Right lobe of liver (tissue), 6 donors: Measurements from ENCODE around the gene SSTR3. TPM values are rescaled to one million over a fixed set of nuclear protein-coding genes. Genes with fewer than 3 reads are reported as not detected.

Experiments used
- ATAC-seq, 4 donors: fragments of 200-7000 bp; cut with Tn5 transposase; one replicate each; pipeline ENCODE4 v1.9.1; 2020; ENCODE audit warnings: mild to moderate bottlenecking in 4 of 4, moderate library complexity in 4 of 4
- DNase-seq, 3 donors: peaks; one replicate each; pipeline ENCODE4 v3.0.0-alpha.2; 2020
- H3K27ac ChIP-seq, 3 donors: fragments of 200-600 bp; one replicate each; pipeline ENCODE4 v1.8.0; 2022
- H3K27me3 ChIP-seq, 2 donors: fragments of 200-600 bp; one replicate each; pipeline ENCODE4 v1.8.0; 2022
- H3K36me3 ChIP-seq, 4 donors: fragments of 200-600 bp; sonication (generic) in 1 of 4; one replicate each; pipeline versions ENCODE4 v1.5.1 to v1.8.0; 2017 to 2022; ENCODE audit warnings: control low read depth in 1 of 4
- H3K4me1 ChIP-seq, 4 donors: fragments of 200-600 bp; sonication (generic) in 1 of 4; one replicate each; pipeline versions ENCODE4 v1.5.1 to v1.8.0; 2017 to 2022; ENCODE audit warnings: control low read depth in 1 of 4
- H3K4me3 ChIP-seq, 3 donors: fragments of 200-600 bp; one replicate each; pipeline ENCODE4 v1.8.0; 2022
- H3K9me3 ChIP-seq, 4 donors: fragments of 200-600 bp; sonication (generic) in 1 of 4; one replicate each; pipeline versions ENCODE4 v1.5.1 to v1.8.0; 2017 to 2022; ENCODE audit warnings: control low read depth in 1 of 4
- CTCF ChIP-seq, 4 donors: fragments of 200-600 bp in 3 of 4; fragments of 450-650 bp in 1 of 4; IDR thresholded peaks; one replicate each; pipeline versions ENCODE4 v1.5.1 to v1.8.0; 2016 to 2022; ENCODE audit warnings: antibody characterized with exemption in 4 of 4, mild to moderate bottlenecking in 2 of 4
- POLR2A ChIP-seq: fragments of 450-650 bp; IDR thresholded peaks from one replicate; pipeline ENCODE4 v1.6.1; 2017; ENCODE audit warnings: antibody characterized with exemption, mild to moderate bottlenecking
- WGBS: methylation state at CpG from one replicate; pipeline ENCODE4 v1.1.6; 2018; ENCODE audit warnings: low coverage, low lambda C conversion rate; ENCODE audit not compliant: insufficient coverage; ENCODE audit errors: missing lambda C conversion rate; 5-methylcytosine and 5-hydroxymethylcytosine counted together
- intact Hi-C, 2 donors: fragments of 100-400 bp; cut with DNase I; formaldehyde crosslinking; loops; one replicate each; pipeline versions ENCODE4 v1.11.2 to v1.14.1; 2022
- total RNA-seq, 6 experiments: library from RNA; depleted of rRNA in 2 of 6; stranded (reverse); fragments of >200 nt in 2 of 6; fragmentation: NEBNext Ultra II Directional in 3 of 6; extraction: Animal tissue kit (Norgen Biotek cat#: 25700) in 3 of 6; gene quantifications; one replicate each; pipeline versions ENCODE4 v1.1.0 to v1.2.4, GENCODE V29; 2016 to 2023
- donor health status: DM: no; HTN: yes; CAD: no.
- donor health status: DM: no; HTN: no; CAD: no.
- donor health status: DM: no; HTN: no; CAD: no.
- donor health status: DM: no; HTN: yes; CAD: no.
- donor health status: DM: no; HTN: yes; CAD: no.

SSTR3 gene
- total RNA-seq, 6 experiments from 2014 or later: not detected

- Histone ChIP-seq H3K4me3 (no peak overlapping the region), H3K27me3 (no peaks in the 10 kb centered on the region), H3K4me1 (peaks cover 0 to 17% (median 8%) of the 10 kb centered on the region in 4 donors), H3K9me3 (no peaks in the 10 kb centered on the region), H3K27ac (peak overlapping the region in 1 of 3 donors; percentile 24), H3K36me3 (no peaks in the 10 kb centered on the region)
- intact Hi-C loops: no loop called here
- WGBS: 42% methylated on average over 3 of the region's 13 CpGs
- DNase-seq: peak; percentile 86 to 90 (median 88)
- no peak for TF ChIP-seq POLR2A
- peak; percentile 83 to 94 (median 90) for TF ChIP-seq CTCF (IDR thresholded peaks at IDR 0.05)
- ATAC-seq: peak; percentile 88 to 96 (median 94)
Observed at GRCh38 chr22:37166675-37167066, 45.6 kb downstream of the SSTR3 start.

DNA sequence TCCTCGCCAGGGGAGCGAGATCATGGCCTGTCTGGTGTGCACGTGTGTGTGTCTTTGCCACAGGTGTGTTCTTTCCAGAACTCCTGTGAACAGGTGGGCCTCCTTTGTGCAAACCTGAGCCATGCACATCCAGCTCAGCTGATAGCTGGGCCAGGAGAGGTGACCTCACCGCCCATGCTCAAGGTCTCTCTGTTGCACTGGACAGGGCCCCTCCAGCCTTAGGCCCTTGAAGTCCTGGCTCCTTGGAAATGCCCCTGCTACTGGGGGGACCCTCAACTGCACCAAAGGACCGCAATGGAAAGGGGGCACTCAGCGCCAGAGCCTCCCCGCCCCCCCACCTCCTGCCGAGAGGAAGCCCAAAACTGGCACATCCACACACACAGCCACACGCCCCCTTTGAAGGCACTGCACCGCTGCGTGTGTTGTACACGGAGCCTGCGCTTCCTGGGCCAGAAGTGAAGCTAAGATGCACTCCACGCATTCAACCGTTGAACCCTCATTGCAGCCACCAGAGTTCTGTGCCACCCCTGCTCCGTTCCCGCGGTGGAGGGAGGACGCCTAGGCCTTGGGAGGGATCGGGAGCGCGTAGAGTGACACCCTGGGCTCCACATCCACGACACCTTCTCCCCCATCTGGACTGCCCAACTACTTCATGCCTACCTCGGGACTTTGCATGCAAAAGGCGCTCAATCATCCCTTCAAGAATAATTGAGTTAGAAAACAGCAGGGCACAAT is 46.2 kb downstream of the SSTR3 start:
- 60% methylated on average over 15 of the region's 25 CpGs for WGBS
- no peak overlapping the region for H3K4me3 ChIP-seq
- DNase-seq (peak in 2 of 3 donors; percentile 24 to 49), ATAC-seq (no peak)
- H3K27me3 ChIP-seq: no peaks in the 10 kb centered on the region
- no peak overlapping the region for H3K27ac ChIP-seq
- H3K4me1 ChIP-seq: peaks cover 0 to 17% (median 8%) of the 10 kb centered on the region in 4 donors
- H3K36me3 ChIP-seq: no peaks in the 10 kb centered on the region
- H3K9me3 ChIP-seq: no peaks in the 10 kb centered on the region
- no peak for TF ChIP-seq CTCF (IDR thresholded peaks at IDR 0.05)
- no peak for TF ChIP-seq POLR2A
- intact Hi-C loops: no loop called here

GRCh38 chr22:37165066-37165465 is 47.2 kb downstream of the SSTR3 start:
- H3K36me3 ChIP-seq: no peaks in the 10 kb centered on the region
- no peaks in the 10 kb centered on the region for H3K9me3 ChIP-seq
- peaks cover 0 to 17% (median 8%) of the 10 kb centered on the region in 4 donors for H3K4me1 ChIP-seq
- intact Hi-C loops: no loop called here
- H3K27me3 ChIP-seq: no peaks in the 10 kb centered on the region
- TF ChIP-seq CTCF (IDR thresholded peaks at IDR 0.05) (no peak), POLR2A (no peak)
- no peak overlapping the region for H3K4me3 ChIP-seq
- DNase-seq (peak in 1 of 3 donors; percentile 5), ATAC-seq (no peak)
- H3K27ac ChIP-seq: no peak overlapping the region
- WGBS: 84% methylated on average over 5 of the region's 9 CpGs

DNA sequence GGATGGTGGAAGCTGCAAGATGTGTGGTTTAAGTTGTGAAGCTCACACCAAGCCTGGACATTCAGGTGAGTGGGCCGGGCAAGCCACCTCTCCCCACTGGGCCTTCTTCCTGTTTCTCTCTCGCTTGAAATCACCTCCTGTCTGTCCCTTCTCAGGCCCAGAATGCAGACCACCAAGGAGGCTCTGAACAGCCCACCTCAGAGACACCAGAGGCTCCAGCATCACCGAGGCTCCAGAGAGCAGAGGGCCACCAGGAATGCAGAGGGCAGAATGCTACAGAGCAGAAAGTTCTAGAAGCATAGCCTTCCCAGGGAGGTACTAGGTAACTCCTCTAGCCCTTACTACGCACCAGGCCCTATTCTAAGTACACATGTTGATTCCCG is 47.8 kb downstream of the SSTR3 start:
- 74% methylated on average over 4 of the region's 5 CpGs for WGBS
- no peaks in the 10 kb centered on the region for H3K9me3 ChIP-seq
- no peaks in the 10 kb centered on the region for H3K27me3 ChIP-seq
- H3K4me1 ChIP-seq: peaks cover 0 to 17% (median 8%) of the 10 kb centered on the region in 4 donors
- TF ChIP-seq CTCF (IDR thresholded peaks at IDR 0.05) (no peak), POLR2A (no peak)
- H3K27ac ChIP-seq: no peak overlapping the region
- DNase-seq: no peak
- H3K36me3 ChIP-seq: no peaks in the 10 kb centered on the region
- no peak overlapping the region for H3K4me3 ChIP-seq
- ATAC-seq: no peak
- intact Hi-C loops: loop anchor here in 1 of 2 donors (5.0 kb wide), 1 partner anchor 38 kb away; no protein-coding TSS in a partner anchor
